H9 (cell line): ENCODE data around the gene FH. TPM values are rescaled to one million over a fixed set of nuclear protein-coding genes. Genes with fewer than 3 reads are reported as not detected.

ENCODE experiments used
- DNase-seq: peaks from one replicate; pipeline ENCODE4 v3.0.0-alpha.2; 2017
- H2AFZ ChIP-seq: one replicate; pipeline ENCODE4 v1.6.1; 2013; ENCODE audit warnings: mild to moderate bottlenecking, low read length, control low read depth, moderate library complexity
- H2AK5ac ChIP-seq: 2 replicates; pipeline ENCODE4 v1.6.1; 2013; ENCODE audit warnings: low read length, control low read depth, mixed read lengths; ENCODE audit not compliant: insufficient read length
- H2BK120ac ChIP-seq: one replicate; pipeline ENCODE4 v1.6.1; 2013; ENCODE audit warnings: low read depth, mild to moderate bottlenecking, low read length, control low read depth, inconsistent platforms; ENCODE audit not compliant: poor library complexity, severe bottlenecking
- H2BK12ac ChIP-seq: 2 replicates; pipeline ENCODE4 v1.6.1; 2013; ENCODE audit warnings: low read length, control low read depth, mixed read lengths, low read depth; ENCODE audit not compliant: insufficient read length
- H2BK15ac ChIP-seq: 2 replicates; pipeline ENCODE4 v1.6.1; 2013; ENCODE audit warnings: low read depth, low read length, control low read depth
- H2BK20ac ChIP-seq: one replicate; pipeline ENCODE4 v1.6.1; 2013; ENCODE audit warnings: low read depth, mild to moderate bottlenecking, low read length, control low read depth, inconsistent platforms; ENCODE audit not compliant: poor library complexity, severe bottlenecking
- H2BK5ac ChIP-seq: 2 replicates; pipeline ENCODE4 v1.6.1; 2013; ENCODE audit warnings: low read length, control low read depth, mixed read lengths; ENCODE audit not compliant: insufficient read length
- H3K14ac ChIP-seq: 2 replicates; pipeline ENCODE4 v1.6.1; 2013; ENCODE audit warnings: low read length, control low read depth; ENCODE audit not compliant: insufficient read depth
- H3K18ac ChIP-seq: 2 replicates; pipeline ENCODE4 v1.6.1; 2013; ENCODE audit warnings: low read depth, mild to moderate bottlenecking, mixed read lengths, low read length, control low read depth; ENCODE audit not compliant: insufficient read length
- H3K23ac ChIP-seq: 2 replicates; pipeline ENCODE4 v1.6.1; 2013; ENCODE audit warnings: low read length, control low read depth, mixed read lengths, low read depth; ENCODE audit not compliant: insufficient read length
- H3K23me2 ChIP-seq: 2 replicates; pipeline ENCODE4 v1.6.1; 2013; ENCODE audit warnings: low read depth, mild to moderate bottlenecking, mixed read lengths, low read length, control low read depth; ENCODE audit not compliant: insufficient read length, poor library complexity, severe bottlenecking
- H3K27ac ChIP-seq: 2 replicates; pipeline ENCODE4 v1.5.1; 2013; ENCODE audit warnings: low read length, control low read depth, mixed read lengths, low read depth; ENCODE audit not compliant: insufficient read length
- H3K27me3 ChIP-seq: 2 replicates; pipeline ENCODE4 v1.6.1; 2013; ENCODE audit warnings: low read length, control low read depth, inconsistent platforms; ENCODE audit not compliant: insufficient read depth
- H3K4ac ChIP-seq: 2 replicates; pipeline ENCODE4 v1.6.1; 2013; ENCODE audit warnings: low read depth, mild to moderate bottlenecking, control low read depth, inconsistent platforms, low read length, moderate library complexity
- H3K4me1 ChIP-seq: 2 replicates; pipeline ENCODE4 v1.6.1; 2013; ENCODE audit warnings: low read length, control low read depth, inconsistent platforms; ENCODE audit not compliant: insufficient read depth
- H3K4me2 ChIP-seq: 2 replicates; pipeline ENCODE4 v1.6.1; 2013; ENCODE audit warnings: low read length, control low read depth, mixed read lengths; ENCODE audit not compliant: insufficient read length, insufficient read depth
- H3K56ac ChIP-seq: 2 replicates; pipeline ENCODE4 v1.6.1; 2013; ENCODE audit warnings: low read depth, mild to moderate bottlenecking, mixed read lengths, low read length, control low read depth; ENCODE audit not compliant: insufficient read length
- H3K79me1 ChIP-seq: 2 replicates; pipeline ENCODE4 v1.6.1; 2013; ENCODE audit warnings: low read depth, mild to moderate bottlenecking, moderate library complexity, low read length, control low read depth, inconsistent platforms; ENCODE audit not compliant: insufficient read depth, poor library complexity, severe bottlenecking
- H3K79me2 ChIP-seq: 2 replicates; pipeline ENCODE4 v1.6.1; 2013; ENCODE audit warnings: low read length, control low read depth, inconsistent platforms; ENCODE audit not compliant: insufficient read depth
- H3K9ac ChIP-seq: 2 replicates; pipeline ENCODE4 v1.6.1; 2013; ENCODE audit warnings: low read length, control low read depth, mixed read lengths; ENCODE audit not compliant: insufficient read length; ENCODE audit errors: extremely low read depth
- H3K9me3 ChIP-seq: one replicate; pipeline ENCODE4 v1.6.1; 2013; ENCODE audit warnings: low read depth, low read length, inconsistent platforms; ENCODE audit not compliant: control insufficient read depth
- H3T11ph ChIP-seq: one replicate; pipeline ENCODE4 v1.6.1; 2013; ENCODE audit warnings: mild to moderate bottlenecking, low read length, control low read depth, inconsistent platforms
- H4K20me1 ChIP-seq: one replicate; pipeline ENCODE4 v1.6.1; 2013; ENCODE audit not compliant: control insufficient read depth, insufficient read length, insufficient read depth
- H4K5ac ChIP-seq: 2 replicates; pipeline ENCODE4 v1.6.1; 2013; ENCODE audit warnings: low read depth, mild to moderate bottlenecking, mixed read lengths, low read length, control low read depth; ENCODE audit not compliant: insufficient read length
- H4K8ac ChIP-seq: replicated peaks from 2 replicates; pipeline ENCODE4 v1.6.1; 2013; ENCODE audit warnings: low read length, control low read depth, mixed read lengths, low read depth; ENCODE audit not compliant: insufficient read length
- H4K91ac ChIP-seq: 2 replicates; pipeline ENCODE4 v1.6.1; 2013; ENCODE audit warnings: low read depth, mild to moderate bottlenecking, moderate library complexity, mixed read lengths, low read length, control low read depth; ENCODE audit not compliant: insufficient read length
- H3K27ac Mint-ChIP-seq, 3 experiments: 2 replicates in 2 of 3; 3 replicates in 1 of 3; pipeline ENCODE4 v1.8.0; 2020 to 2021; ENCODE audit warnings: mixed read lengths in 3 of 3, mild to moderate bottlenecking in 1 of 3, moderate library complexity in 1 of 3
- H3K27me3 Mint-ChIP-seq: 2 replicates; pipeline ENCODE4 v1.8.0; 2021; ENCODE audit warnings: low read depth, mild to moderate bottlenecking, moderate library complexity, mixed read lengths
- H3K36me3 Mint-ChIP-seq, 3 experiments: 2 replicates in 2 of 3; 3 replicates in 1 of 3; pipeline ENCODE4 v1.8.0; 2020 to 2021; ENCODE audit warnings: low read depth in 3 of 3, mixed read lengths in 3 of 3; ENCODE audit not compliant: insufficient read depth in 1 of 3
- H3K4me1 Mint-ChIP-seq, 2 experiments: 2 replicates each; pipeline ENCODE4 v1.8.0; 2020; ENCODE audit warnings: mixed read lengths in 2 of 2
- H3K4me3 Mint-ChIP-seq, 2 experiments: 2 replicates in 1 of 2; 3 replicates in 1 of 2; pipeline ENCODE4 v1.8.0; 2020 to 2021; ENCODE audit warnings: mild to moderate bottlenecking in 2 of 2, mixed read lengths in 2 of 2, moderate library complexity in 1 of 2
- H3K9me3 Mint-ChIP-seq, 2 experiments: 2 replicates in 1 of 2; 3 replicates in 1 of 2; pipeline ENCODE4 v1.8.0; 2020; ENCODE audit warnings: mild to moderate bottlenecking in 2 of 2, mixed read lengths in 2 of 2, moderate library complexity in 1 of 2
- WGBS: extraction: QIAGEN DNeasy Blood & Tissue Kit; methylation state at CpG from one replicate; pipeline ENCODE4 v1.1.7; 2013; ENCODE audit warnings: missing lambda C conversion rate, low lambda C conversion rate, mixed read lengths; ENCODE audit not compliant: insufficient read length; ENCODE audit errors: extremely low coverage; 5-methylcytosine and 5-hydroxymethylcytosine counted together
- total RNA-seq: library from RNA; stranded (reverse); gene quantifications from 2 replicates; pipeline ENCODE4 v1.2.1, GENCODE V29; 2021
- TF ChIP-seq, protein P1 (sequence below): fragments of 200-600 bp; sonication (generic); conservative IDR thresholded peaks from 3 replicates; pipeline ENCODE4 v1.8.0; 2021; ENCODE audit warnings: antibody characterized with exemption, mild to moderate bottlenecking

Gene FH
- total RNA-seq, 1 experiment from 2014 or later = 83.9 TPM

DNA sequence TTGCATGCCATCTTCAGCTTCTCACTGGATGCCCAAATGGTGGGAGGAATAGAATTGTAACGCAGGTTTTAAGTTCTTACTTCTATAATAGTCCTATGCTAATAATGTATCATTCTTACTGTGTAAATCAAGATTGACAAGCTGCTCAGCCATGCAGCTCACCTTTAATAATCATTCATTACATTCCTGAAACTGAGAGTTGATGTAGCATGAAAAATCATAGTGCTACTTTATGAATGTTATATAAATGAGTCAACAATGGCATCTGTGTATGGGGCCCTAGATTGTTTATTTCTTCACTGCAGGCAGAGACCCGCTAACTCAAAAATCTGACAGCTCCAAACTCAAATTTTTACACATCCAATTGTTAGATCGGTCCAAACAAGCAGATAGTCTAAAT is 34.4 kb downstream of the FH start:
- H4K91ac ChIP-seq = no peak overlapping the region
- H3T11ph ChIP-seq = no peak overlapping the region
- H3K27ac ChIP-seq = no peak overlapping the region
- WGBS = no CpG with 5 or more reads among the region's 3 CpGs
- H2BK5ac ChIP-seq = no peak overlapping the region
- no peak for DNase-seq
- no peaks in the 10 kb centered on the region for H3K27me3 ChIP-seq
- H2BK12ac ChIP-seq = no peak overlapping the region
- no peak overlapping the region for H3K23ac ChIP-seq
- no peaks in the 10 kb centered on the region for H3K4me1 Mint-ChIP-seq
- no peak overlapping the region for H3K18ac ChIP-seq
- H4K8ac ChIP-seq = no peak overlapping the region
- peaks cover 4 to 8% of the 10 kb centered on the region in 2 experiments for H3K9me3 Mint-ChIP-seq
- H2AK5ac ChIP-seq = no peak overlapping the region
- no peaks in the 10 kb centered on the region for H4K20me1 ChIP-seq
- no peak overlapping the region for H2BK15ac ChIP-seq
- H2BK20ac ChIP-seq = no peak overlapping the region
- no peaks in the 10 kb centered on the region for H3K79me2 ChIP-seq
- H3K9me3 ChIP-seq = no peaks in the 10 kb centered on the region
- H3K4me3 Mint-ChIP-seq = no peak overlapping the region
- no peak overlapping the region for H3K4me2 ChIP-seq
- no peak overlapping the region for H3K9ac ChIP-seq
- H3K36me3 Mint-ChIP-seq = peaks cover 0 to 7% (median 4%) of the 10 kb centered on the region in 3 experiments; a peak in 4 of 7 replicates
- no peak overlapping the region for H2BK120ac ChIP-seq
- no peak overlapping the region for H4K5ac ChIP-seq
- TF ChIP-seq, protein P1, sequence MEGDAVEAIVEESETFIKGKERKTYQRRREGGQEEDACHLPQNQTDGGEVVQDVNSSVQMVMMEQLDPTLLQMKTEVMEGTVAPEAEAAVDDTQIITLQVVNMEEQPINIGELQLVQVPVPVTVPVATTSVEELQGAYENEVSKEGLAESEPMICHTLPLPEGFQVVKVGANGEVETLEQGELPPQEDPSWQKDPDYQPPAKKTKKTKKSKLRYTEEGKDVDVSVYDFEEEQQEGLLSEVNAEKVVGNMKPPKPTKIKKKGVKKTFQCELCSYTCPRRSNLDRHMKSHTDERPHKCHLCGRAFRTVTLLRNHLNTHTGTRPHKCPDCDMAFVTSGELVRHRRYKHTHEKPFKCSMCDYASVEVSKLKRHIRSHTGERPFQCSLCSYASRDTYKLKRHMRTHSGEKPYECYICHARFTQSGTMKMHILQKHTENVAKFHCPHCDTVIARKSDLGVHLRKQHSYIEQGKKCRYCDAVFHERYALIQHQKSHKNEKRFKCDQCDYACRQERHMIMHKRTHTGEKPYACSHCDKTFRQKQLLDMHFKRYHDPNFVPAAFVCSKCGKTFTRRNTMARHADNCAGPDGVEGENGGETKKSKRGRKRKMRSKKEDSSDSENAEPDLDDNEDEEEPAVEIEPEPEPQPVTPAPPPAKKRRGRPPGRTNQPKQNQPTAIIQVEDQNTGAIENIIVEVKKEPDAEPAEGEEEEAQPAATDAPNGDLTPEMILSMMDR = no peak
- H3K27me3 Mint-ChIP-seq = no peaks in the 10 kb centered on the region
- no peak overlapping the region for H3K56ac ChIP-seq
- no peak overlapping the region for H3K14ac ChIP-seq
- no peaks in the 10 kb centered on the region for H3K79me1 ChIP-seq
- H2AFZ ChIP-seq = no peak overlapping the region
- no peak overlapping the region for H3K27ac Mint-ChIP-seq
- no peaks in the 10 kb centered on the region for H3K23me2 ChIP-seq
- no peaks in the 10 kb centered on the region for H3K4me1 ChIP-seq
- H3K4ac ChIP-seq = no peak overlapping the region
